SW480 (cell line): ENCODE measurements around the gene PCSK5.
"Not testable (repeated sequence)": the region's sequence is repeated elsewhere in the genome, so short reads cannot be mapped to it uniquely, and the experiment has no call there.

ENCODE experiments used
- DNase-seq: peaks from one replicate; pipeline ENCODE4 v3.0.0-alpha.2; 2016; ENCODE audit warnings: low spot score

The PCSK5 gene

DNA sequence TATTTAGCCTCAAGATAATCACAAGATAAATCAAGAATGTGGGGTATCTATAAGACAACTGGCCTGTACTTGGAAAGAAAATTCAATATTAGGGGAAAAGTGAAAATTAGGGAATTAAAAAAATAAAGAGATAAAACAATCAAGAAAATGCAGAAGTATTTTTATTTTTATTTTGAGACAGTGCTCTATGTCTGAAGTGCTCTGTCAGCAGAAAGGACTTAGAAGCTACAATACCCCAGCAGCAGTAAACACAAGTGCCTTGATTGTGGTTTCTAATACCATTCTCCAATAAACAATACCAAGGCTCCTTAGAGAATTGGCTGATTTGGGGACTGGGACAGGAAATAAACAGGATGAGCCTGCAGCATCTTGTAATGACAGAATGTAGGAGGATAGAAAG, 358.8 kb downstream of the PCSK5 start:
- no peak for DNase-seq

DNA sequence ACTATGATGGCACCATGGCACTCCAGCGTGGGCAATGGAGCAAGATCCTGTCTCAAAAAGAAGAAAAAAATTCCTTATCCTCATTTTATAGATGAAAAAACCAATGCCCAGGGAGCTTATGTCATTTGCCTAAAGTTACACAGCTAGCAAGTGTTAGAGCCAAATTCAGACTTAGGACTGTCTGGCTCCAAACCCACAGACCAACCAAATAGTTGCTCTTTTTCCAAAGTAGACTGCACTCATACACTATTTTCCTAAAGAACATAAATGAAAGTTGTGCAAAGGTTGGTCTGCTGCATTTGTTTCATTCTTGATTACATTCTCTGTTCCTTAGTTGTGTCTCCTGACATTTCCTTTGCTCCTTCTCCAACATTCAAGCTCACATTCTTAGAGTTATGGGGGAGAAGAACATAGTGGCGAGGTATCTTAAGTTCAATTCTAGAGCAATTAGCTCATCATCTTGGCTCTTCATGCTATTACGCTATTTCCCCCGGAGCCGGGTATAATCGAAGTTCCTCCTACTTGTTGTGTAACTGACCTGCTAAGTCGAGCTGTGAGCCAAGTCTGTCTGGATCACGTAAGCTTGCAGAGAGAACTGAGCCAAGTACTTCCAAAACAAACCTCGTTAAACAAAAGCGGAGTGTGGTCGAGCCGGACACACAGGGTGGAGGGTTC, 365.4 kb downstream of the PCSK5 start:
- DNase-seq: no peak

DNA sequence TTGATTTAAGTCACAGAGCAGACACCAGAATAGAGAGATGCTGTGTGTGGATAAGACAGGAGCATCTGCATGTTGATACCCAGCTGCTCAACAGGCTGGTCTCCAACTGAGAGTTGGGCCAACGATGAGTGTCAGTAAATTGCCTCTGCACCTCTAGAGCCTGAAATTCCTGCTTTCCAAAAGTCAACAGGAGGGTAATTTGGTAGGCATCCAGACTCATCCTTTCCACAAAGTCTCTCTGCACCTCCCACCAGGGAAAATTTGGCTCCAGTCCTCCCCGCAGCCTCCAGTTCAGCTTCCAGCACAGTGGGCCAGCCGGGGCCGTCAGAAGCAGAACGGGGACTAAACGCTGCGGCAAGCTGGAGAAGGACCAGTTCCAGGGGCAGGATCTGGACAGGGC, 366.8 kb downstream of the PCSK5 start:
- DNase-seq: no peak

DNA sequence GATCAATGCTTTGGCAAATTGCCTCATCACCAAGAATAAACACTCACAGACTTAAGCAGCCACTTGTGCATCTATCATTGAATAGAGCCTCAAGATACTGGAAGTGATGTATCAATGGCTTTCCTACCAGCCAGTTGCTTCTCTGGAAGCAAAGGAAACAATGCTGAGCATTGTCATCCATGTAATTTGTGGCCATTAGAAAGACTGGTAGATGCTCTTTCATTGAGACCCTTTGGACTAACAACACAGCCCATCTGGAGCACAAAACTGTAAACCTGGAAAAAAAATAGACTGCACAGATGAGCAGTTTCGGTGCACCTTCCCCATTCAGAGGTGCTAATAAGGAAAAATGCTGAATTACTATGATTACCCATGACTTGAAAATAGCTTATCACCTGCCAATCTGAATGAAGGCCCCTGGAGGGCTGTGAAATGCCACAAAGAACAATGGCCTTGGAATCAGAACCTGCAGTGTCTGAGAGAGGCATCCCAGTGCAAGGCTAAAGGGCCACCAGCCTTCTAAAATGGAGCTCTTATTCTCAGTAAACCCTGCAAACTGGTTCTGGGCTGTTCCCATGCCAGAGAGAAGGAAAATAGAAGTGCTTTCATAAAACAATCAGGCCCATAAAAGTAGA, 376.3 kb downstream of the PCSK5 start:
- DNase-seq: no peak

DNA sequence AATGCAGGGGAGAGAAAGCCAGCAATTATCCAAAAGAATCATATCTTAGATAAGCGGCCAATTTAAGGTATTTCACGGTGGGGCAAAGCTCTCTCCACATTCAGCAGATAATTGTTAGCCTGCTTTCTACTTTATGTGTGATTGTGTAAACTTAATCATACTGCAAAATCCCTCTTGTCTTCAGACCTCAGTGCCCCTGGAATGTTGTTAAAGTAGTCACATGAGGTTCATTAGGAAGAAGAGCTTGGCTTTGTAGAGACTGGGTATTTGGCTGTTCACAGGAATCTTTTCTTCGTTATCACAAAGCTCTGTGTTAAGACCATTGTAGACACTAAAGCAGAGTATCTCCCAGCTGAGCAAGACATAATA, 376.8 kb downstream of the PCSK5 start:
- DNase-seq: no peak

DNA sequence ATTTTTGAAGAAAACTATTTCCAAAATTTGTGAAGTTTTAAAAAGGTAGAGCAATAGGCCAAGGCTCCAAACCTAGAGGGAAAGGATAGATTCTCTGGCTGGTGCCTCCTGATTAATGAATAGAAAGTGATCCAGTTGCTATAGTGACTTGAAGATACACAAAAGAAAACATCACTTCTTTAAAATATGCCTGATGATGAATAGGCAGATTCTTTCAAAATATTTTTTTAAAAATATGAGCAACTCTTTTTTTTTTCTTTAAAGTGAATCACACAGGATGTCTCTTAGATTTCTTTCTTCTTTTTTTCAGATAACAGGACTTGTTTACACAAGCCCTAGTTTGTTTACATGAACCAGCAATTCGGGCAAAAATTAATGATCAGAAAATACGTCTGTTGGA, 379.3 kb downstream of the PCSK5 start:
- DNase-seq: no peak

DNA sequence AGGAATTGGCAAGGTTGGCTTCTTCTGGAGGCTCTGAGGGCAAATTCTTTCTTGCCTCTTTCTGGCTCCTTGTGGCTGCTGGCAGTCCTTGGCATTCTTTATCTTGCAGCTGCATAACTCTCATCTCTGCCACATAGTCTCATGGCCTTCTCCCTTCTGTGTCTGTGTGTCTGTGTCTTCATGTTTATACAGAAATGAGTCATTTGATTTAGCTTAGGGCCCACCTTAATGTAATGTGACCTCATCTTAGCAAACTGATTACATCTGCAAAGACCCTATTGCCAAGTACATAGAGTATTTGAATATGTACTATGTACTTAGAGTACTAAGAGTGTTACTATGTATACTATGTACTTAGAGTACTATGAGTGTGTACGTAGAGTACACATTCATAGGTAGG, 381.3 kb downstream of the PCSK5 start:
- no peak for DNase-seq

DNA sequence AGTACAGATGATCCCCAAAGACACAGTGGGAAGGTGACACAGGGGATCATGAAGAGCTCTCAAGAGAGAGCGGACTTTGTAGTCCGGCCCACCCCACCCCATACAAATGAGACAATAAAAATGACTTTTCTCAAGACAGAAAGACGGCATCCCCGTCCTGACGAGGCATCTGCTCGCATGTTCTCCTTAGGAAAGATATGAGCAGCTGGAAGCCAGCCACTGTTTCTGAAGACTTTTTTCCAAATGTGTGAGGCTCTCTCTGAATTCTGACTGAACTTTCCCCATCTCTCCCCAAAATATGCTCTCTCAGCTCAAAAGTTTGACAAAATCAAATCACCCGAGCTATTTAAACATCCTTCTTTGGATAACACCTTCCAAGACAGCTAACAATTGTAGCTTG, 398.6 kb downstream of the PCSK5 start:
- DNase-seq: no peak

DNA sequence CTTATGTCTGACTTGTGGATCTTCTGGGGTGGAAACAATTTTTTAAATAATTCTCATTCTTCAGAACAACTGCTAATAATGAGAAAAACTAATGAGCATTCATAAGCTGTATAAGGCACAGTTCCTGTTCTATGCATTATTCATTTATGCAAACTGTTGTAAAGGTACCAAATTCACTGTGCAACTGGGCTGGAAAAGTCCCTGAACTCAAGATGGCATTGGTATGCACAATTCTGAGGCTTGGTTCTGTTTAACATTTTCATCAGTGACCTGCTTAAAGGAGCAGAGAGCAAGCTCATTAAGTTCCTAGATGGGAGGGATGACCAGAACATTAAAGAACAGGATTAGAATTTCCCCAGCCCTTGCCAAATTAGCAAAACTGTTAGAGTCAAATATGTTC, 399.2 kb downstream of the PCSK5 start:
- DNase-seq: no peak

DNA sequence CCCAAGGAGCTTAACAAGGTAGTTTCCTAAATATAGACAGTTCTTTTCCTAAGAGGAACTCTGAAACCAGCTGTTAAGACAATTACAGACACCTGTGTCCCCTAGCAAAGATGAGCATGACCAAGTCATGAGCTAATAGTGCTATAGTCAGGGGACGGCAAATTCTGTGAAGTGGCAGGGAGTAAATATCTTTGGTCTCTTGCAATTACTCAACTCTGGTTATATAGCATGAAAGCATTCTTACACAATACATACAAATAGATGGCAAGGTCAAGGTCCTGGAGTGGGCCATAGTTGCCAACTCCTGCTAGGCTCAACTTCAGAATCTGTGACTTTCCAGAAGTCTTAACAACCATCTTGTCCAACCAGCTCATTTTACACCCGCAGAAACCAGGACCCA, 400.1 kb downstream of the PCSK5 start:
- DNase-seq: no peak

DNA sequence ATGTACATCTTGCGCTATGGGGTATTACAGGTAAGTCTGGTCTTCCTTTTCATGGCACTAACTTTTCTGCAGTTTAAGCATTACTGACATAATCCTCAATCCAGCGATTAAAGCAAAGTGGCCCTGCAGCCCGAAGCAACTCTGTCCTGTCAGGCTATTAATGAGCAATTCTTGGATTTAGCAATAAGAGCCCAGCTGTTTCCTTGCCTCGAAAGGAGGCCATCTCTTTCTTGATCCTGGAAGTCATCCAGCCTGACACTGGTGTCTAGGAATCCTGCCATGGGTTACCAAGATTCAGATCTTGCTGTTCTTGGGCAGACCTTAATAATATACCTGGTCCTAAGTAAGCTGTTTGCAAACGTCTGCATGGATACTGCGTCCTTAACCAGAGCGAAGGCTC, 401.8 kb downstream of the PCSK5 start:
- no peak for DNase-seq

DNA sequence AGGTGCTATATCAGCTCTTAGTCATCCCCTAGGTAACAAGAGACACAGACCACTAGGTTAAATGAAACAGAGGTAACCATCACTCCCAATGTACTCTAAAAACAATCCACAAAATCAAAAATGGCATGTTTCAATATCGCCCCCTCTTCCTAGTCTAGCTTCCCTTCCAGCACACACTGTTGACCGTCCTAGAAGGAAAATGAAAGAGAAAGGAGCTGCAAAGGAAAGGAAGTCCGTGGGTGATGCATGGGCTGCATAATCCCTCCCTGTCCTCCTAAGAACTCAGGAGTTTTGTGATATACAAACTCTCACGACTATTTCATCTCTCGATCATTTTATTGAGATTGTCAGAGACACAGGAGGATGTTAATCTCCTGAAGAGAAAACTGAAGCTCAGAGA, 402.2 kb downstream of the PCSK5 start:
- no peak for DNase-seq

DNA sequence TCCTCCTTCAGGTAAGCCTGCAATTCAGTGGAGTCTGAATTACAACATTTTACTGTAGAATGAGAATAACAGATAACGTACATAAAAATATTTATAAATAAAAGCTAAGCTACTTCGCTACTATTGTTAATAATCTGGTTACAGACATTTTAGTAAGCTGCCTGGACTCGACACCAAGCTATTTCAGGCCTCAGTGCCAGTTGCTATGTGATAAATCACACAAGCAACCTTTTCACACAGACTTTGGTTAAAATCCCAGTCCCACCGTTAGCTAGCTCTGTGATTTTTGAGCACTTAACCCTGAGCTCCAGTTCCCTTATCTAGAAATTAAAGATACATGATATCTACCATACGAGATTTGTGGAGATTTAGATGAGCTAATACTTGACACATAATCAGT, 403.8 kb downstream of the PCSK5 start:
- no peak for DNase-seq

DNA sequence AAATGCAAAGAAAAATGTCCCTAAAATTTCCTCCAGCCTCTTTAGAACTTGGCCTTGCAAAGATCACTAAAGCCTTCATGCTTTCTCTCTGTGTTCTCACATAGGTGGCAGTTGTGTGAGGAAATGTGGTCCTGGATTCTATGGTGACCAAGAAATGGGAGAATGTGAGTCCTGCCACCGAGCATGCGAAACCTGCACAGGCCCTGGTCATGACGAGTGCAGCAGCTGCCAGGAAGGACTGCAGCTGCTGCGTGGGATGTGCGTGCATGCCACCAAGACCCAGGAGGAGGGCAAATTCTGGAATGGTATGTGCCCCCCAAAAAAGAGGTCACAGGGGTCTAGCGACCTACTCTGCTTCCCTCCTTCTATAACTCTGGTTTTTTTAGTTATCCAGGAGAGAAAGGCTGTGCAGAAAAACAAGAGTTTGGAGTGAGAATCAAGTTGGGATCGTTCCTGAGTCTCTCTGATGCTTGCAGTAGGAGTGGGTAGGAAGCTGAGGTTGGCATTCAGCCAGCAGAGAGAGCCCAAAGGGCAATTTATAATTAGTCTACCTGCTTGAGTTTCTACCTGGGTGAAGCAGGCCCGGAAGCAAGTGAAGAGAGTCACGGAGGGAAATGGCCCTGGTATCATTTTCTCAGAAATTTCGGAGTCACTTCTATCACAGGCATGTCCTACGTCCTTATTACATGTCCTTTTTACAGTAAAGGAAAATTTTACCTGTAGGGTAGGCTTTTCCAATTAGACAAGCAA, 406.3 kb downstream of the PCSK5 start:
- peak; percentile 34 for DNase-seq

DNA sequence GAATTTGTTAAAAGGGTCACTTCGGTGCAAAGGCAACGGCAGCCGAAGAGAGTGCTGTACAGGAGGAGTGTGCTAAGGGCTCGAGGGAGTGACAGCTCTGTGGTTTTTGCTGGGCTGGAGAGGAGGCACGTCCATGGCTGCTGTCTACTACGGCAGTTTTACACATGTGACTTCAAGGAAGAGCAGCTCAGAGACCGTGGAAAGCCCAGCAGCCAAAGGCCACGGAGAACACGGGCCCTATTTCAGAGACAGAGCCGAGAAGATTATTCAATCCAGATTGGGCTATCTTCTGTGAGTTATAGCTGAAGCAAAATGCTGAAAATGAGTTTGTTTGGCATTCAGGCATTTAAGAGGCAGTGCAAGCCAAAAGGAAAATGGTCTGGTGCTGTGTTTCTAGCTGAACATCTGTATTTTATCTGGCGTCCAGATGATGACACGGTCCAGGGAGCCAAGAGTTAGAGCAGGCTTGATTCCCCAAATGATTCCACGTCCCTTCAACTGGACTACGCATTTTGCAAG, 407.3 kb downstream of the PCSK5 start:
- peak; percentile 29 for DNase-seq

DNA sequence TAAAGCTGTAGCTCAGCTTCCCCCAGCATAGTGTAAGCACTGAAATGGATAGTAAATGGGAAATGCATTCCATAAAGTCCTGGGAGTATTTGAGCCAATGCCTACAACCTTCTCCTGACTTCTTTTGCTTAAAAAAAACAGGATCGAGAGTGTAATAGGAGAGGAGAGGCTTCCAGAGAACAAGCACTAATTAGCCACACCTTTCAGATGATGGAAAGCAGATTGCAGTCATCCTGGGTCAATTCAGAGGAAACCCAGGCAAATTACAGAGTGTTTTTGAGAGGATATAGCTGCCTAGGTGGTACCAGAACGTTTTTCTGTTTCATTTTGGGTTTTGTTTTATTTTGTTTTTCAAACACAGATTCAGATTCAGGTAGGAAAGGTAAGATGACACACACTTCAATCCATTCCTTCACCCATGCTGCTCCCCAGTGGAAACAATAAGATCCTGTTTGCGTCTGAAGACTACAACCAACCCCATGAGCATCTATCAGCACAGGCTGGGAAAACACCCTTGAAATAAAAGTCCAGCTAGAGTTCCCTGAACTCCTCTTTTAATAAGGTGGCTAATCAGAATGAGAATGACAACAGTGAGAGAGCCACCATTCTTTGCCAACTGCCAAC, 408.2 kb downstream of the PCSK5 start:
- DNase-seq: peak; percentile 34

DNA sequence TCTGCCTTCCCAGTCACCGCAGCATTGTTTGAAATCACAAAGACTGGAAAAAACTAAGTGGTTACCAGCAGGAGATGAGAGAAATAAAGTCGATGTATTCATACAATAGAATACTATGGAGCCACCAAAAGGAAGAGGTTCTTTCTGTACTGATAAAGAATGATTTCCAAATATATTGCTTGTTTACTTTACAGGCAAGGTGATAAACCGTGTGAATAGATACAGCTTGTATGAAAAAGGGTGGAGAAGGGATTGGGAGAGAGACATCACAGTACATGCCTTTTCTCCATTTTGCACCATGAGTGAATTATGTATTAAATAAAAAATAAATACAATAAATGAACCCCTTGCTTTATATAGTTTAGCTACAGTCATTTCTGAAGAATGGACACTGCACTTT, 412.1 kb downstream of the PCSK5 start:
- DNase-seq: no peak

DNA sequence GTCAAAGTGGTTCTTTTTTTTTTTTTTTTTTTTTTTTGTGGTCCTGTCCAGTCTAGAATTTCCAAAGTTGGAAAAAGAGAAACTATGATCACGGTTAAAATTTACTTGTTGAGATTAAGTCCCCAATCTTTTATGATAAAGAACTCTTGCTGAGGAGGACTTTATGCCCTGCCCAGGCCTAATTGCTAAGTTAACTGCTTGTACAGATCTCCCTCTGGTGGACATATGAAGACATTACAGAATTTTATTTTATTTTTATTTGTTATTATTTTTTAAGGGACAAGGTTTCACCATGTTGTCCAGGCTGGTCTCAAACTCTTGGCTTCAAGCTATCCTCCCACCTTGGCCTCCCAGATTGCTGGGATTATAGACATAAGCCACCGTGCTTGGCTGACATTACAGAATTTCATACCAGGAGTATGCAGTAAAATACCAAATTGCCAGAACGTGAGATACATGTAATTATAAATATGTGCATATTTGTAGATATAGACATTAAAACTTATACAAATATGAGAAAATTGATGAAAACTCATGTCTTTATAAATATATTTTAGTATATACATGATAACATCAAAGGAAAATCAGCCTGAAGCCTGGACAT, 412.6 kb downstream of the PCSK5 start:
- peak; percentile 66 for DNase-seq

DNA sequence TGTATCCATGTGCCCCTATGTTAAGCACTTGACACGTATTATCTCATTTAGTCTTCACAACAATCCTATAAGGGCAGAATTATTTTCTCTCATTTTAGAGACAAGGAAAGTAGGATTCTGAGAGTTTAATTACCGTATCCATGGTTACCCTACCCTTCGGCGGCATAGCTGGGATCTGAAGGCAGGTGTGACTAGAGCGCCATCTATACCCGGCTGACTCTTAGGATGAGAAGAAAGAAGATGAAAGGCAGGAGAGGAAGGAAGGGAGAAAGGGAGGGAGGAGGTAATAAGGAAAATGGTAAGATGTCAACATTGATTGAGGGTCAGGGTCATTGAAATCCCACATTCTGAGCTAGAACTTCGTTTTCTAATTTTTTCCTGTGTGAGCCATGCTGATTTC, 416.6 kb downstream of the PCSK5 start:
- not testable (repeated sequence) for DNase-seq

DNA sequence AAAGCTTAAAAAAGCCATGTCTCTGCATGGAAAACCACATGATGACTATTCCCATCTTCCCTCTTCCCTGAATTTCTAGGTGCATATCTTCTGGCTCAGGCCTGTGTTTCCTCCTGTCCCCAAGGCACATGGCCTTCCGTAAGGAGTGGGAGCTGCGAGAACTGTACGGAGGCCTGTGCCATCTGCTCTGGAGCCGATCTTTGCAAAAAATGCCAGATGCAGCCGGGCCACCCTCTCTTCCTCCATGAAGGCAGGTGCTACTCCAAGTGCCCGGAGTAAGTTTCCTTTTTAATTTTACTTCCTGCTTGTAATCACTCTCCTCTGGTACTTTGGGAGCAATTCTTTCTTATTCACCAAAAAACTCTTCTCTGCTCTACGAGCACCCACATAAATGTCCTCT, 420.1 kb downstream of the PCSK5 start:
- DNase-seq: no peak

DNA sequence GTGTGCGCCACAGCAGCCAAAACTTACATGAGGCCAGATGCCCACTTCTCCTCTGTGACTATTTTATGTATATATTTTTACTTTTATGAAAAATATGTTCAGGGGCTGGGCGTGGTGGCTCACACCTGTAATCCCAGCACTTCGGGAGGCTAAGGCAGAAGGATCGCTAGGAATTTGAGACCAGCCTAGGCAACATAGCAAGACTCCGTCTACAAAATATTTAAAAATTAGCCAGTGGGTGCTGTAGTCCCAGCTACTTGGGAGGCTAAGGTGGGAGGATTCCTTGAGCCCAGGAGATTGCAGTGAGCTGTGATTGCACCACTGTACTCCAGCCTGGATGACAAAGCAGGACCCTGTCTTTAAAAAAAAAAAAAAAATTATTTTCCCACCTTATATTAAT, 420.5 kb downstream of the PCSK5 start:
- DNase-seq: no peak

DNA sequence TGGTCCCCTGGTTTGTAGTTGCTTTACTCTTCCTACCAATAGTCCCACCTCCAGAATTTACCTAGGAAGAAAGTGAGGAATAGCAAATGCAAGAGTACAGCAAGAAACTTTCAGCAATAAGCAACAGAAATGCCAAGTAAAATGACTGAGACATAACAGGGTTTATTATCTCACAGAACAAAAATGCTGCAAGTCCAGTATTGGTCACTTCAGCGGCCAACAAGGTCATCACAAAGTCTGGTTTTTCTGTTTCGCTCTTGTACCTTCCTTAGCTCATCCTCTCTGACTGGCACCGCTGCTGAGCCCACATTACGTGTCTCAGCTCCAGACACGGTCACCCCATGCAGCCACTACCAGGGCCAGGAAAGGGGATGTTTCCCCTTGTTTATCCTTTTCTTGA, 421.1 kb downstream of the PCSK5 start:
- DNase-seq: no peak
